ENCODE results near the gene MPP3.

GRCh38 chr17:43856141-43856540 is 23.2 kb upstream of the MPP3 start:
- TF ChIP-seq NKRF (conservative IDR thresholded peaks at IDR 0.05) (no peak), LARP7 (IDR thresholded peaks at IDR 0.05) (no peak), EGR1 (IDR thresholded peaks at IDR 0.05; ENCODE audit: borderline replicate concordance in 1 of 2, low read depth in 2 of 2, low read length in 2 of 2) (no peak), CTCF (IDR thresholded peaks at IDR 0.05 in 2 of 3, conservative IDR thresholded peaks at IDR 0.05 in 1 of 3; ENCODE audit: control insufficient read depth in 2 of 3, extremely low read depth in 1 of 3, insufficient read depth in 1 of 3, low read depth in 3 of 3, low read length in 3 of 3) (no peak), POLR2A (IDR thresholded peaks at IDR 0.05; ENCODE audit: low read depth, low read length) (no peak), EP300 (IDR thresholded peaks at IDR 0.05; ENCODE audit: borderline replicate concordance in 1 of 2, control insufficient read depth in 1 of 2, low read depth in 2 of 2, low read length in 2 of 2) (no peak), MEF2A (IDR thresholded peaks at IDR 0.05; ENCODE audit: insufficient read depth, low read depth, low read length) (no peak), BCLAF1 (IDR thresholded peaks at IDR 0.05) (no peak), POLR2AphosphoS5 (IDR thresholded peaks at IDR 0.05; ENCODE audit: low read length) (no peak), ZBED1 (IDR thresholded peaks at IDR 0.05; ENCODE audit: borderline replicate concordance) (no peak), ESRRA (IDR thresholded peaks at IDR 0.05; ENCODE audit: low read length) (no peak), CHD2 (IDR thresholded peaks at IDR 0.05; ENCODE audit: borderline replicate concordance, low read depth, low read length) (no peak), PRDM15 (CRISPR knock-in tag; IDR thresholded peaks at IDR 0.05) (no peak)

Data from GM12878 (cell line).